Immature natural killer cell (primary cell): Measurements from ENCODE around the gene KDM4F. TPM values are rescaled to one million over a fixed set of nuclear protein-coding genes. Genes with fewer than 3 reads are reported as not detected.

Experiments
- DNase-seq, 3 donors: peaks; one replicate each; pipeline ENCODE4 v3.0.0; 2022; ENCODE audit warnings: mixed read lengths in 1 of 3
- H3K27ac Mint-ChIP-seq, 6 donors: one replicate each; pipeline ENCODE4 v1.8.0; 2020; ENCODE audit warnings: mixed read lengths in 6 of 6, mild to moderate bottlenecking in 5 of 6, inconsistent platforms in 4 of 6, moderate library complexity in 3 of 6
- H3K27me3 Mint-ChIP-seq, 3 donors: one replicate each; pipeline ENCODE4 v1.8.0; 2020 to 2021; ENCODE audit warnings: low read depth in 3 of 3, mild to moderate bottlenecking in 3 of 3, mixed read lengths in 3 of 3, moderate library complexity in 3 of 3, inconsistent platforms in 1 of 3
- H3K36me3 Mint-ChIP-seq, 3 donors: one replicate each; pipeline ENCODE4 v1.8.0; 2020; ENCODE audit warnings: mixed read lengths in 3 of 3, inconsistent platforms in 2 of 3, mild to moderate bottlenecking in 2 of 3
- H3K4me1 Mint-ChIP-seq, 2 donors: one replicate each; pipeline ENCODE4 v1.8.0; 2020; ENCODE audit warnings: inconsistent platforms in 2 of 2, mild to moderate bottlenecking in 2 of 2, mixed read lengths in 2 of 2, moderate library complexity in 1 of 2
- H3K4me3 Mint-ChIP-seq, 5 donors: one replicate each; pipeline ENCODE4 v1.8.0; 2020; ENCODE audit warnings: mild to moderate bottlenecking in 5 of 5, mixed read lengths in 5 of 5, inconsistent platforms in 3 of 5, moderate library complexity in 3 of 5
- H3K9me3 Mint-ChIP-seq, 6 donors: one replicate each; pipeline ENCODE4 v1.8.0; 2020; ENCODE audit warnings: mild to moderate bottlenecking in 6 of 6, mixed read lengths in 6 of 6, inconsistent platforms in 4 of 6, moderate library complexity in 3 of 6
- polyA plus RNA-seq, 3 donors: library from polyadenylated mRNA; unstranded; fragments of 300-500 nt; fragmentation: Illumina TruSeq; gene quantifications; one replicate each; pipeline ENCODE4 v1.2.3, GENCODE V29; 2021

KDM4F gene
- polyA plus RNA-seq, 3 donors from 2014 or later = not detected

GRCh38 chr11:95042906-95043305 is 6.3 kb upstream of the KDM4F start:
- H3K4me3 Mint-ChIP-seq = no peak overlapping the region
- H3K36me3 Mint-ChIP-seq = peaks cover 0 to 6% (median 0%) of the 10 kb centered on the region in 3 donors
- peaks cover 3 to 11% (median 9%) of the 10 kb centered on the region in 3 donors for H3K27me3 Mint-ChIP-seq
- no peaks in the 10 kb centered on the region for H3K4me1 Mint-ChIP-seq
- no peak for DNase-seq
- peaks cover 0 to 4% (median 0%) of the 10 kb centered on the region in 6 donors for H3K9me3 Mint-ChIP-seq
- H3K27ac Mint-ChIP-seq = no peak overlapping the region

- peaks cover 3 to 12% (median 3%) of the 10 kb centered on the region in 3 donors for H3K27me3 Mint-ChIP-seq
- no peak overlapping the region for H3K4me3 Mint-ChIP-seq
- peaks cover 0 to 4% (median 0%) of the 10 kb centered on the region in 6 donors for H3K9me3 Mint-ChIP-seq
- no peaks in the 10 kb centered on the region for H3K36me3 Mint-ChIP-seq
- H3K4me1 Mint-ChIP-seq = no peaks in the 10 kb centered on the region
- H3K27ac Mint-ChIP-seq = no peak overlapping the region
- no peak for DNase-seq
These were observed 5.2 kb upstream of the KDM4F start for GRCh38 chr11:95044010-95044409.

- H3K27me3 Mint-ChIP-seq = peaks cover 3 to 12% (median 3%) of the 10 kb centered on the region in 3 donors
- H3K27ac Mint-ChIP-seq = no peak overlapping the region
- H3K9me3 Mint-ChIP-seq = peaks cover 0 to 4% (median 0%) of the 10 kb centered on the region in 6 donors
- H3K36me3 Mint-ChIP-seq = no peaks in the 10 kb centered on the region
- no peak for DNase-seq
- H3K4me3 Mint-ChIP-seq = no peak overlapping the region
- H3K4me1 Mint-ChIP-seq = no peaks in the 10 kb centered on the region
These were observed 3.4 kb upstream of the KDM4F start for GRCh38 chr11:95045812-95046211.

DNA sequence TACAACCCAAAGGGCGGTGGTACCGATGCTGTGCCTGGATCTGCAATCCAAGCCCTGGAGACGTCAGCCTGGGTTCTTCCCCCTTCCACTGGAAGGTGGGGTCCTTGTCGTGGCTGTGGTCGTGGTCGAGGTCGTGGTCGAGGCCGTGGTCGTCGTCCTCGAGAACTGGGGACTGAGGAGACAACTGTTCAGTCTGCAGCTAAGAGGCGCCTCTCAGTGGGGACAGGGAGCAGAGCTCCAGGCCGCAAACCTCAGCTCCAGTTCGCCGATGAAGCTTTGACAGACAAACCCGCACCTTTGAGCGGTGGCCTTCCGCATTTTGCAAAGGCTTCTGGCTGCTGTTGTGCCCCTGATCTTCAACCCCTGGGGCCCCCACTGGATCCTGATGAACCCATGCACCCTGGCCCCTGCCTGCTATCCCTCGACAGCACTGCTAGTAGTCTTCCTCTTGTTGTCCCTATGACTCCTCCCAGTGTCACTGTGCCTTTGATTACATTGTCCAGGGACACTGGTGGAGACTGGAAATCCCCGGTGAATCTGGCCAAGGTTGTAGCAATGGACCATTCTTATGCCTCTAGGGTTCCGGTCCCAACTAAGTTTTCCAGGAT is 1.5 kb downstream of the KDM4F start:
- Mint-ChIP-seq H3K36me3 (no peaks in the 10 kb centered on the region), H3K4me3 (no peak overlapping the region), H3K9me3 (no peaks in the 10 kb centered on the region), H3K27me3 (peaks cover 2 to 13% (median 5%) of the 10 kb centered on the region in 3 donors), H3K4me1 (no peaks in the 10 kb centered on the region), H3K27ac (no peak overlapping the region)
- no peak for DNase-seq

DNA sequence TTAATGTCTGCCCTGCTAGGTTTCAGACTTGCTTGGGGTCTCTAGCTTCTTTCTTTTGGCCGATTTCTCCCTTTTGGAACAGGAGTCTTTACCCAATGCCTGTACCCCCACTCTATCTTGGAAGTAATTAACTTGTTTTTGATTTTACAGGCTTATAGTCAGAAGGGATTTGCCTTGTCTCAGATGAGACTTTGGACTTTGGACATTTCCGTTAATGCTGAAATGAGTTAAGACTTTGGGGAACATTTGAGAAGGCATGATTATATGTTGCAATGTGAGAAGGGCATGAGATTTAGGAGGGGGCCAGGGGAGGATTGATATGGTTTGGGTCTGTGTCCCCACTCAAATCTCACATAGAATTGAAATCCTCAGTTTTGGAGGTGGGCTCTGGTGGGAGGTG is 5.1 kb downstream of the KDM4F start:
- H3K27ac Mint-ChIP-seq = no peak overlapping the region
- H3K4me3 Mint-ChIP-seq = no peak overlapping the region
- no peaks in the 10 kb centered on the region for H3K4me1 Mint-ChIP-seq
- peaks cover 1 to 15% (median 3%) of the 10 kb centered on the region in 3 donors for H3K27me3 Mint-ChIP-seq
- no peaks in the 10 kb centered on the region for H3K9me3 Mint-ChIP-seq
- no peaks in the 10 kb centered on the region for H3K36me3 Mint-ChIP-seq
- no peak for DNase-seq

GRCh38 chr11:95055283-95055897 is 6.2 kb downstream of the KDM4F start:
- DNase-seq = no peak

DNA sequence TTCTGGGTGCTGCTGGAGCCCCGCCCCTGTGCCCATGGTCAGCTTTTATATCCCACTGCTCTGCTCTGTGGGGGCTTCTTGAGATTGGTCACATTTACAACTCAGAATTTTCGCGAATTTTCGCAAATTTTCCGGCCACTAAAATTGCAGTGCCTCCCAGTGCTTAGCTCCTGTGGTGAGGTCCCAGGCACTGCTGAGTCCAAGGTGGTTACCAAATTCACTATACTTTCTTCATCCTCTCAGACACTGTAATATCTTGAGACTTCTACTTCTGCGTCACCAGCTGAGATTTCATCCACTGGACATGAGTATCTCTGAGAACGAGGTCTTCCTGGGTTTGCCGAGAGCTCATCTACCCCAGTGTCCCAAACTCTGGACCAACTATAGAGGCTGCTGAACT is 8.7 kb downstream of the KDM4F start:
- no peak for DNase-seq
- no peaks in the 10 kb centered on the region for H3K36me3 Mint-ChIP-seq
- no peaks in the 10 kb centered on the region for H3K4me1 Mint-ChIP-seq
- H3K4me3 Mint-ChIP-seq = no peak overlapping the region
- H3K27ac Mint-ChIP-seq = no peak overlapping the region
- no peaks in the 10 kb centered on the region for H3K9me3 Mint-ChIP-seq
- H3K27me3 Mint-ChIP-seq = peaks cover 1 to 18% (median 15%) of the 10 kb centered on the region in 3 donors

More at GRCh38 chr11:95055283-95055897, 6.2 kb downstream of the KDM4F start:
- Mint-ChIP-seq H3K9me3 (no peaks in the 10 kb centered on the region), H3K36me3 (no peaks in the 10 kb centered on the region), H3K4me1 (no peaks in the 10 kb centered on the region), H3K4me3 (no peak overlapping the region), H3K27ac (no peak overlapping the region), H3K27me3 (peaks cover 3 to 15% (median 5%) of the 10 kb centered on the region in 3 donors)

- Mint-ChIP-seq H3K27me3 (peaks cover 1 to 18% (median 14%) of the 10 kb centered on the region in 3 donors), H3K27ac (no peak overlapping the region), H3K9me3 (no peaks in the 10 kb centered on the region), H3K4me3 (no peak overlapping the region), H3K4me1 (no peaks in the 10 kb centered on the region), H3K36me3 (no peaks in the 10 kb centered on the region)
- no peak for DNase-seq
These were observed 9.4 kb downstream of the KDM4F start for GRCh38 chr11:95058621-95059020.

- H3K4me3 Mint-ChIP-seq = no peak overlapping the region
- no peak overlapping the region for H3K27ac Mint-ChIP-seq
- no peaks in the 10 kb centered on the region for H3K9me3 Mint-ChIP-seq
- no peaks in the 10 kb centered on the region for H3K4me1 Mint-ChIP-seq
- no peak for DNase-seq
- H3K27me3 Mint-ChIP-seq = peaks cover 1 to 18% (median 10%) of the 10 kb centered on the region in 3 donors
- no peaks in the 10 kb centered on the region for H3K36me3 Mint-ChIP-seq
These were observed 9.8 kb downstream of the KDM4F start for GRCh38 chr11:95059046-95059445.

GRCh38 chr11:95065336-95065735 is 16.1 kb downstream of the KDM4F start:
- Mint-ChIP-seq H3K27ac (no peak overlapping the region), H3K4me3 (peak overlapping the region in 2 of 5 donors; percentile 14 to 33), H3K9me3 (no peaks in the 10 kb centered on the region), H3K27me3 (peaks cover 0 to 21% (median 6%) of the 10 kb centered on the region in 3 donors), H3K4me1 (peaks cover 23 to 34% of the 10 kb centered on the region in 2 donors), H3K36me3 (no peaks in the 10 kb centered on the region)
- DNase-seq = no peak

GRCh38 chr11:95066716-95067038 is 17.5 kb downstream of the KDM4F start, which contains the start of gene SRSF8:
Gene SRSF8, plus strand, starts transcription at chr11:95066919. Its CDS starts 308 bp downstream, at chr11:95067227.
- peaks cover 0 to 13% (median 6%) of the 10 kb centered on the region in 3 donors for H3K27me3 Mint-ChIP-seq
- H3K9me3 Mint-ChIP-seq = no peaks in the 10 kb centered on the region
- peaks cover 29 to 45% of the 10 kb centered on the region in 2 donors for H3K4me1 Mint-ChIP-seq
- H3K36me3 Mint-ChIP-seq = no peaks in the 10 kb centered on the region
- peak within 1 kb of the TSS; percentile 91 to 98 (median 97) for H3K4me3 Mint-ChIP-seq
- DNase-seq = no peak
- H3K27ac Mint-ChIP-seq = peak within 1 kb of the TSS; percentile 94 to 99 (median 96)

DNA sequence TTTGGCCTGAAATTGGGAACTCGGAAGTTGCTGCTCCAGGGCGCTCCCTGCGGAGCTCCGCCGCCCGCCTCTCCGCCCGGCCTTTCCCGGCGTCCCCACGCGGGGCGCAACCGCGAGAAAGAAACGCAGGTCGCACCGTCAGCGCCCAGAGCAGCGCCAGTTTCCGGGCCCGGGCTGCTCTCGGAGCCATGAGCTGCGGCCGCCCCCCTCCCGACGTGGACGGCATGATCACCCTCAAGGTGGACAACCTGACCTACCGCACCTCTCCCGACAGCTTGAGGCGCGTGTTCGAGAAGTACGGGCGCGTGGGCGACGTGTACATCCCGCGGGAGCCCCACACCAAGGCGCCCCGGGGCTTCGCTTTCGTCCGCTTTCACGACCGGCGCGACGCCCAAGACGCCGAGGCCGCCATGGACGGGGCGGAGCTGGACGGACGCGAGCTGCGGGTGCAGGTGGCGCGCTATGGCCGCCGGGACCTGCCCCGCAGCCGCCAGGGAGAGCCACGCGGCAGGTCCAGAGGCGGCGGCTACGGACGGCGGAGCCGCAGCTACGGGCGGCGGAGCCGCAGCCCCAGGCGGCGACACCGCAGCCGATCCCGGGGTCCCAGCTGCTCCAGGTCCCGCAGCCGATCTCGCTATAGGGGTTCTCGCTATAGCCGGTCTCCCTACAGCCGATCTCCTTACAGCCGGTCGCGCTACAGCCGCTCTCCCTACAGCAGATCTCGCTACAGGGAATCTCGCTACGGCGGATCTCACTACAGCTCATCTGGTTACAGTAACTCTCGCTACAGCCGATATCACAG is 18.0 kb downstream of the KDM4F start:
- Mint-ChIP-seq H3K9me3 (no peaks in the 10 kb centered on the region), H3K4me3 (peak overlapping the region; percentile 91 to 98 (median 97)), H3K27me3 (peaks cover 0 to 9% (median 6%) of the 10 kb centered on the region in 3 donors), H3K4me1 (peaks cover 29 to 48% of the 10 kb centered on the region in 2 donors), H3K36me3 (no peaks in the 10 kb centered on the region), H3K27ac (peak overlapping the region; percentile 94 to 99 (median 96))
- DNase-seq = peak; percentile 78 to 79 (median 78)

DNA sequence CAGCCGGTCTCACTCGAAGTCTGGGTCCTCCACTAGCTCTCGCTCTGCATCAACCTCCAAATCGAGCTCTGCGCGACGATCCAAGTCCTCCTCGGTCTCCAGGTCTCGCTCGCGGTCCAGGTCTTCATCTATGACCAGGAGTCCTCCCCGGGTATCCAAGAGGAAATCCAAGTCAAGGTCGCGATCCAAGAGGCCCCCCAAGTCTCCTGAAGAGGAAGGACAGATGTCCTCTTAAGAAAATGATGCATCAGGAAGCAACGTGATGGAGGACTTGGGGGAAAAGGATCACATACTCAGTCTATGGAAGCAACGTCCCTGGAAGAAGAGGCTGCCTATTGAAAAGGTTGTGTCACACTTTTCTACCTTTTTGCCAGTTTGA is 18.6 kb downstream of the KDM4F start:
- peak overlapping the region; percentile 94 to 99 (median 96) for H3K27ac Mint-ChIP-seq
- H3K9me3 Mint-ChIP-seq = no peaks in the 10 kb centered on the region
- H3K4me3 Mint-ChIP-seq = peak overlapping the region; percentile 91 to 98 (median 97)
- no peak for DNase-seq
- peaks cover 0 to 9% (median 6%) of the 10 kb centered on the region in 3 donors for H3K27me3 Mint-ChIP-seq
- H3K4me1 Mint-ChIP-seq = peaks cover 29 to 52% of the 10 kb centered on the region in 2 donors
- no peaks in the 10 kb centered on the region for H3K36me3 Mint-ChIP-seq

- peak overlapping the region; percentile 91 to 98 (median 97) for H3K4me3 Mint-ChIP-seq
- peaks cover 0 to 9% (median 6%) of the 10 kb centered on the region in 3 donors for H3K27me3 Mint-ChIP-seq
- H3K36me3 Mint-ChIP-seq = no peaks in the 10 kb centered on the region
- no peaks in the 10 kb centered on the region for H3K9me3 Mint-ChIP-seq
- DNase-seq = peak; percentile 79 to 81 (median 80)
- H3K27ac Mint-ChIP-seq = peak overlapping the region; percentile 94 to 99 (median 96)
- peaks cover 29 to 53% of the 10 kb centered on the region in 2 donors for H3K4me1 Mint-ChIP-seq
These were observed 19.3 kb downstream of the KDM4F start for GRCh38 chr11:95068549-95068948.
